NCI-H2081 (cell line): Measurements from ENCODE around the gene MAPT.

Experiments
- DNase-seq, 2 experiments: peaks; one replicate each; lab custom pipeline; 2025; lab: John Stamatoyannopoulos, UW

Gene MAPT

DNA sequence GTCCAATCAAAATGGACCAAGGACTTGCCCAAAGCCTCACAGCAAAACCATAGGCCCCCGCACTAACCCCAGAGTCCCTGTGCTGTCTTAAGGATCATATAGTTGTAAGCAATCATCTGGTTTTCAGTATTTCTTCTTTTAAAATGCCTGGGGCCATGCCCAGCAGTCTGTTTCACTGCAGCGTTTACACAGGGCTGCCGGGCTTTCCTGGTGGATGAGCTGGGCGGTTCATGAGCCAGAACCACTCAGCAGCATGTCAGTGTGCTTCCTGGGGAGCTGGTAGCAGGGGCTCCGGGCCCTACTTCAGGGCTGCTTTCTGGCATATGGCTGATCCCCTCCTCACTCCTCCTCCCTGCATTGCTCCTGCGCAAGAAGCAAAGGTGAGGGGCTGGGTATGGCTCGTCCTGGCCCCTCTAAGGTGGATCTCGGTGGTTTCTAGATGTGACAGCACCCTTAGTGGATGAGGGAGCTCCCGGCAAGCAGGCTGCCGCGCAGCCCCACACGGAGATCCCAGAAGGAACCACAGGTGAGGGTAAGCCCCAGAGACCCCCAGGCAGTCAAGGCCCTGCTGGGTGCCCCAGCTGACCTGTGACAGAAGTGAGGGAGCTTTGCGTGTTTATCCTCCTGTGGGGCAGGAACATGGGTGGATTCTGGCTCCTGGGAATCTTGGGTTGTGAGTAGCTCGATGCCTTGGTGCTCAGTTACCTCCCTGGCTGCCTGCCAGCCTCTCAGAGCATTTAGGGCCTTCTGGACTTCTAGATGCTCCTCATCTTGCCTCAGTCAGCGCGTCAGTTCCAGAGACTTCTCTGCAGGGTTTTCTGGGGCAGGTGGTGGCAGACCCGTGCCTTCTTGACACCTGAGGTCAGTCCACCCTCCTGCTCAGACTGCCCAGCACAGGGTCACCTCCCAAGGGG is 79.8 kb downstream of the MAPT start:
- peak in 1 of 2 experiments; percentile 37 for DNase-seq

DNA sequence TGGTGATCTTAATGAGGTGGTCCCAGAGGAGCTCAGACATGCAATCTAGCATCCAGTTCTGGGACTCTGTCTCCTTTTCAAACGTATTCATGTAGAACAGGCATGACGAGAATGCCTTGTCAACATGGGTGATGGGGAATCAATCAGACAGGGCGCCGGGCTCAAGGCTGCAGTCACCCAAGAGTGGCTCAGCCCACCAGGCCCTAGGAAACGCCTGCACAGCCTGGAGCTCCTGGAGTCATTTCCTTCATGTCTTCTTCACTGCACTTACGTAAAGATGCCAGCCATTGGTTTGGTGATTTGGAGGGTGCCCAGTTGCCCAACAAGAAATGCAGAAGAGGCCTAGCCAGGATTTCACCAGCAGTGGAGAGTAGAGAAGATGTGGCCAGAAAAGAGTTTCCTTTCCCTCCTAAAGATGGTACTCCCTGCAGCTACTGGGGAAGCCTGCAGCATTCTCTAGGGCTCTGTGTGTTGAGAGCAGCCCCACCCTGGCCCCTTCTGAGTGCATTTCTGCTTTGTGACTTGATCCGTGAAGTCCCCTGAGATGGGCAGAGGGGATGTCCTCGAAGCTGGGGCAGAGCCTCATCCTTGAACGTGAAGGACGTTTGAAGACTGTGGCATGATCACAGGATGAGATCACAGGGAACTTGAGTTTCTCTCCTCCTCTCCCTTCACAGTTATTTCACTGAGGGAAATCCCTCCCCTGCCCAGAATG is 80.7 kb downstream of the MAPT start:
- DNase-seq = no peak

DNA sequence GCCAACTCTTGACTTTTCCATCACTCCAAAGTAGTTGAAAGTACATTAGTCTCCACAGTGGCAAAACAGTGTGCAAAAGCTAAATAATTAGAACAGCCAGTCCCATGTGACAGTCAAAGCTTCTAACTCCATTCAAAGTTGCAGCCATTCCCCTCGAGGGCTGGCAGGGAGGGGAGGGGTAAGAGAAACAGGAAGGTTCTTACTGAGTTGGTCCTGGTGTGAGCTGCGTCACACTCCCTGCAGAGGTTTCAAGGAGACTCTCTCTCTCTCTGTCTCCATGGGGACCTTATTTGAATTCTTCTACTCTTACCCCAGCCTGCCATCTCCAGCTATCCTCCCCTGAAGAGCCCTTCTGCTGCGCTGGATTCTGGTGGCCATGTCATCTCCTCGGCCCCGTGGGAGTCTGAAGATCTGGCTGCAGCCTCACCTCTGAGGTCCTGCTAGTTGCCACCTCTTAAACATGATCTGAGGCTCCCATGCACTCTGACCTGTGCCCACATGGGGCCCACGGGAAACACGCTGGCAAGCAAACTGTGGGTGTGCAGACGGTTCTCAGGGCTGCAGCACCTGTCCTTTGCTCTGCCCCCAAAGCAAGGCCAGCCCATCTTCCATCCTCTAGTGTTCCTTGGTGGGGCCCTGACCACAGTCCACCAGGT is 81.4 kb downstream of the MAPT start:
- DNase-seq = no peak

DNA sequence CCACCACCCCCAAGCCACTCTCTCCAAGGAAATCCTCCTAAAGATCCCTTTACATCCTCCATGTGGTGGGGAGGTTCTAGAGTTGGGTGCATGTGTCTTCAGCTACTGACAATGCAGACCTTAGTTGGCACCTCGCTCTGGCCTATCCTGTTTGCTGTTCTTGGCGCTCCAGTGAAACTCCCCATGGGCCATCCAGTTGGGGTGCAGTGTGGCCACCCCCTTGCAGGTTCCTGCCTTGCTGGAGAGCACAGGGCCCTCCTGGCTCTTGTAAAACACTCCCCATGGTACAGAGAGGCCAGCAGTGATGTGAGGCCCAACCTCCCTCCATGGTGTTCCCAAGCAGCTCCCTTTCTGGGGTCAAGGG is 82.0 kb downstream of the MAPT start:
- no peak for DNase-seq

DNA sequence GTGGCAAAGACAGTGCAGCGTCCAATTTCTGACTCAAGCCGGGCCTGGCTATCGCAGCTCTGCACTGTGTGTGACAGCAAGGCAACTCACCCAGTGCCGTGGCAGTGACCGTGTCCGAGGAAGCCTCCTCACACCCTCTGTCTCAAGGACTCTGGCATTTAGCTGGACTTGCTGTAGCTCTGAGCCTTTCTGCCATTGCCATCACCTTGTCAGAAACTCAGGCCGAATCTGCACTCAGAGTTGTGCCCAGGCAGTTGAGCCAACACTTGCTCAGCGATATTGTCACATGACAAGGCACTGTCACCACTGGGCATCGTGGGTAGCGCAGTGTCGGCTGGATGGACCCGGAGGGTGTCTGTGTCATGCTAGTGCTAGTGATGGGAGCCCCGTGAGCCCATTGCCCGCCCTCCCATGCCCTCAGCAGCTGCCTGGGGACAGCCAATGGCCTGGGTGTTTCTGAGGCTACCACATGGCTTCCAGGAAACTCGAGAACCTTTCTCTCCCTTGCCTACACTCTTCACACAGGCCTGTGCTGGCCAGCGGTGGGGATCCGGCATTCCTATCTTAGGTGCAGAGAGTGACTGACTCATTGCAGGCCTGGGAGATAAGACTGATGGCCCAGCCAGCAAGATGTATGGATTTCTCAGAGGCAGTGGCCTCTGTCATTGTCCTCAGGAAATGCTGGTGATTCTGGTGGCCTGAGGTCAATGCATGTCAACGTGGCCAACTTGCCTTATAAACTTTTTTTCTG is 82.6 kb downstream of the MAPT start:
- DNase-seq = no peak

DNA sequence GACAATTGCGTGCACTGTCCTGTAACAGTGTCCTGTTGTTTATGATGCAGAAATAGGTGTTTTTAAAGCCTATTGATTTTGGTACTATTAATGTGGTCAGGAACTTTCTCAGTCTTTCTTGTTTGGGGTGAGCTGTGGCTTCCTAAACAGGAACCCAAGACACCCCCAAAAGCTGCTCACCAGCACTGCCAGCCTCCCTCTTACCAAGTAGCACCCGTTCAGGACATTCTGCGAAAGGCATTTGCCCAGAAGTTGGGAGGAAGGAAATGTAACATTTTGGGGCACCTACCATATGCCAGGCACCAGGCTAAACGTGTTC is 83.1 kb downstream of the MAPT start:
- DNase-seq = no peak

DNA sequence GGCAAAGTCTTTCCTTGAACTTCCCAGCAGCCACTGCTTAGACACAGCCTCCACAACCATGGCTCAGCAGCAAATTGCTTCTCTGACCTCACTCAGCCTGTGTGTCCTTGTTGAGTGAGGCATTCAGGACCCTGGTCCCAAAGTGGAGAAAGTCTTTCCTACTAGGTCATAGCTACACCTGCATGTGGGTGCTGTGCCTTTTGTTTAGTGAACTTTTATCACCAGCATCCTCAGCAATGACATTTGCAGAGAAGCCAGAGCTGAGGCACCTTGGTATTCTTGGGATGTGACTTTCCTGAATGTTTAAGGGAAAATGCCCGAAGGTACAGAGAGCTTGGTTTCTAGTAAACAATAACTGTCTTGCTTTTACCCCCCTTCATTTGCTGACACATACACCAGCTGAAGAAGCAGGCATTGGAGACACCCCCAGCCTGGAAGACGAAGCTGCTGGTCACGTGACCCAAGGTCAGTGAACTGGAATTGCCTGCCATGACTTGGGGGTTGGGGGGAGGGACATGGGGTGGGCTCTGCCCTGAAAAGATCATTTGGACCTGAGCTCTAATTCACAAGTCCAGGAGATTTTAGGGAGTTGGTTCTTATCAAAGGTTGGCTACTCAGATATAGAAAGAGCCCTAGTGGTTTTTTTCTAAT is 83.7 kb downstream of the MAPT start:
- no peak for DNase-seq

DNA sequence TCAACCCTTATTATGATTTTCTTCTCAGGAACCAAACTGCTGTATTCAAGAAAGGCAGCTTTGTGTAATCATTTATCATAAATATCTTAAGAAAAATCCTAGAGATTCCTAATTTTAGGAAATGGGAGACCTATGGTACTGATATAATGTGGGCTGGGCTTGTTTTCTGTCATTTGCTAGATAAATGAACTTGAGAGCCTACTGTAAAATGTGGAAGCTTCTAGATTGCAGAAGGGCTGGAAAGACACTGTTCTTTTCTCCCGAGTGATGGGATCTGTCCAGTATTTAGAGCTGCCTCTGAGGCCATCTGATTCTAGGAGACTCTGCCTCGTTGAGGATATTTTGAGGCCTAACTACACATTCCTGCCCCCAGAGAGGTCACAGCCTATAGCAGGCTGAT is 84.8 kb downstream of the MAPT start:
- no peak for DNase-seq

DNA sequence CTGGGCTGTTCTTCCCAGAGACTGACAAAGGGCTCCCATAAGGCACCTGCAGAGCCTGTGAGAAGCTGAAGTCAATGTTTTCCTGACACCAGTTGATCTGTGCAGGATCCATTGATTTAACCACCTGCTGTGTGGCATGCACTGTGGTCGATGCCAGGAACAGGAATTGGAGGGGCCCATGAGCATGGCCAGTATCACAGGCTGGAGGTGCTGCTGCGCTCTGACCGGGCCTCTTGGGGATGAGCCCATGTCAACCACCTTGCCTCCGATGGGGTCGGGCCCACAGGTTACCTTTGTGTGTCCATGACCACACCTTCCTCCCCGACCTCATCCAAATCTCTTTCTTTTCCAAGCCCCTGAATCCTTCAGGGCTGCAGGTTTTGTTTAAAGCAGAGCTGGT is 86.5 kb downstream of the MAPT start:
- no peak for DNase-seq

DNA sequence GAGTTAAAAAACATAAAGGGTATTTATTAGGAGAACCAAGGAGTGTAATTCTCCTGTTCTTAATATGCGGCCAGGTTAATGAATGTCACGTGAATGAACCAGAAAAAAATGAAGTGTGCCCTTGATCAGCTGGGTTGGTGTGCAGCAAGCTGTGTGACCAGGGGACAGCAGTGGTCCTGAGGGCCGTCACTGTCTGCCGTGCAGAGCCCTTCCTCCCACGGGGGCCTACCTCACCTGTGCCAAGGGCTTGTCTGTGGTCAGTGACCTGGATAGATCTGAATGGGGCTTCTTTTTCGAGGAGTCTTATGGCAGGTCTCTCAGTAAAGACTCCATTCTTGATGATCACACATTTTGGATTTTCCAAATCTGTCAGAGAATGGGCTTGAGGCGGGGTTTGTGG is 87.0 kb downstream of the MAPT start:
- no peak for DNase-seq

DNA sequence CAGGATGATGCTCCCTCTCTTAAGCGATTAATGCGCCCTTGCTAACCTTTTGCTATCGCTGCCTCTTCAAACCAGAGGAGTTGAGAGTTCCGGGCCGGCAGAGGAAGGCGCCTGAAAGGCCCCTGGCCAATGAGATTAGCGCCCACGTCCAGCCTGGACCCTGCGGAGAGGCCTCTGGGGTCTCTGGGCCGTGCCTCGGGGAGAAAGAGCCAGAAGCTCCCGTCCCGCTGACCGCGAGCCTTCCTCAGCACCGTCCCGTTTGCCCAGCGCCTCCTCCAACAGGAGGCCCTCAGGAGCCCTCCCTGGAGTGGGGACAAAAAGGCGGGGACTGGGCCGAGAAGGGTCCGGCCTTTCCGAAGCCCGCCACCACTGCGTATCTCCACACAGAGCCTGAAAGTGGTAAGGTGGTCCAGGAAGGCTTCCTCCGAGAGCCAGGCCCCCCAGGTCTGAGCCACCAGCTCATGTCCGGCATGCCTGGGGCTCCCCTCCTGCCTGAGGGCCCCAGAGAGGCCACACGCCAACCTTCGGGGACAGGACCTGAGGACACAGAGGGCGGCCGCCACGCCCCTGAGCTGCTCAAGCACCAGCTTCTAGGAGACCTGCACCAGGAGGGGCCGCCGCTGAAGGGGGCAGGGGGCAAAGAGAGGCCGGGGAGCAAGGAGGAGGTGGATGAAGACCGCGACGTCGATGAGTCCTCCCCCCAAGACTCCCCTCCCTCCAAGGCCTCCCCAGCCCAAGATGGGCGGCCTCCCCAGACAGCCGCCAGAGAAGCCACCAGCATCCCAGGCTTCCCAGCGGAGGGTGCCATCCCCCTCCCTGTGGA is 88.6 kb downstream of the MAPT start:
- DNase-seq = no peak

DNA sequence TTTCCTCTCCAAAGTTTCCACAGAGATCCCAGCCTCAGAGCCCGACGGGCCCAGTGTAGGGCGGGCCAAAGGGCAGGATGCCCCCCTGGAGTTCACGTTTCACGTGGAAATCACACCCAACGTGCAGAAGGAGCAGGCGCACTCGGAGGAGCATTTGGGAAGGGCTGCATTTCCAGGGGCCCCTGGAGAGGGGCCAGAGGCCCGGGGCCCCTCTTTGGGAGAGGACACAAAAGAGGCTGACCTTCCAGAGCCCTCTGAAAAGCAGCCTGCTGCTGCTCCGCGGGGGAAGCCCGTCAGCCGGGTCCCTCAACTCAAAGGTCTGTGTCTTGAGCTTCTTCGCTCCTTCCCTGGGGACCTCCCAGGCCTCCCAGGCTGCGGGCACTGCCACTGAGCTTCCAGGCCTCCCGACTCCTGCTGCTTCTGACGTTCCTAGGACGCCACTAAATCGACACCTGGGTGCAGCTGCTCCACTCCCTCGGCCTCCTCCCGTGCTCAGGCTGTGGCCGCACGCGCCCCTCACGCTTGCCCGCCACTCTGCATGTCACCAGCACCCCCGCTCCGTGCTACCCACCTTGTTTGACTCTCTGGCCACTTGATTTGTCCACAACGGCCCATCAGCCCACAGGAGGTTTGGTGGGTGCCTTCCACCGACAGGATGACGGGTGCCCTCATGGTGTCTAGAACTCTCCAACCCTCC is 89.4 kb downstream of the MAPT start:
- no peak for DNase-seq

DNA sequence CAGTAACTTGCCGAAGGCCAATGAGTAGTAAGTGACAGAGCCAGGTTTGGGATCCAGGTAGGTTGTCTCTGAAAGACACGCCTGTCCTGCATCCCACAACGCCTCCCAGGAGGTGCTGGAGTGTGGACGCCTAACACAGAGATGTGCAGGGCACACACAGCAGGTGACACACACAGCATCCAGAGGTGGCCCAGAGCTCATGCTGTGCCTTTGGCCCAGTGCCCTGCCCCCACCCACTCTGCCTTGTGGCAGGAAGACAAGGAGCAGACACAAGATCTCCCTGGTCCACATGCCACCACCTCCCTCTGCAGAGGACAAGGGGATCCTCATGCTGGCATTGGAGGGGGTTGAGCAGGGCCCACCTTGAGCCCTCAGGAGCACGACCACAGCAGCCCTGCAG is 90.0 kb downstream of the MAPT start:
- no peak for DNase-seq

DNA sequence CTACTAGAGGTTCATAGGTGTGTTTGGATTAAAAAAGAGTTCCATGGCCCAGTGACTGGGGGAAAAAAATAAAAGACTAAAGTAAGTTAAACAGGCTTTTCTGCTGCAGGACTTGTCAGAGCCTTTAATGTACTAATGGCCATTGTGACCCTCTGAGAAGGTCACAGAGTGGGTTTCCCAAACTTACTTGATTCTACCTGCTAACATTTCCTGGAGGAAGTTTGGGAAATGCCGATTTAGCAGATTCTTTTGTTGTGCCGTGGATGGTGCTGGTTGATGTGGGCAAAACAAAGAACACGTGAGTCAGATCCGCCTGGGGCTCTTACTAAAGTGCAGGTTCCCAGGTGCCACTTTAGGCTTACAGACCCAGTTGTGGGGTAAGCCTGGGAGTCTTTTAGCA is 91.1 kb downstream of the MAPT start:
- no peak for DNase-seq

DNA sequence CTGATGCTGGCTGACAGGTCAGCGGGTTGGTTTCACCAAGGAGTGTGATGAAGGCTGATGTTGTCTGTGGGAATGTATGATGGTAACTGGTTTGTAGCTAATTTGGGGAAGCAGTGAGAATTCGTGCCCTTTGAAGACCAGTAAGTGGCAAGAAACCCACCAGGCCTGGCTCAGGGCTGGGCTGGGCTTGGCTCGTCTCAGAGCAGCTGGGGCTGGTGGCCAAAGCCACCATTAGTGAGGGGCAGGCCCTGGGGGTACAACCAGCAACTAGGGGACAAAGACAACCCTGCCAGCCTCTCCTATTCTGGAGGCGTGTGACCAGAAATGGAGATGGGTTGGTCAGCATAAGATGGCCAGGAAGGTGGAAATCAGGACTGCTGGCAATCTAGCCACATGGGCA is 91.7 kb downstream of the MAPT start:
- DNase-seq = no peak

DNA sequence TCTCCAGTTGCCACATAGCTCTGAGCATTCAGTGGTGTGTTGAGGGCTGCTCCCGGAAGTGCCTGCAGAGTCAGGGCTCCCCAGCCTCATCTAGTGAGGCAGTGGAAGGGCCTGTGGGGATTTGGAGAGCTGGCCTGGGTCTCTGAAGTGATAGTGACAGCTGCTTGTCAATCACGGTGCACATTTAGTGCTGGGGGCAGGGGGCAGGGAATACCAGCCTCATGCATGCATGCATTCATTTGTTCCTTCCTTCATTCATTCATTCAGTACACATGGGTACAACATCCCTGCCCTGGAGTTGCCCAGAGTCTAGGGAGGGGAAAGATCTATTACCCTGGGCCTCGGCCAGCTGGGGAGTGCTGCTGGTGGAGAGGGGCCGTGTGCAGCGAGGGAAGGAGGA is 93.4 kb downstream of the MAPT start:
- no peak for DNase-seq

DNA sequence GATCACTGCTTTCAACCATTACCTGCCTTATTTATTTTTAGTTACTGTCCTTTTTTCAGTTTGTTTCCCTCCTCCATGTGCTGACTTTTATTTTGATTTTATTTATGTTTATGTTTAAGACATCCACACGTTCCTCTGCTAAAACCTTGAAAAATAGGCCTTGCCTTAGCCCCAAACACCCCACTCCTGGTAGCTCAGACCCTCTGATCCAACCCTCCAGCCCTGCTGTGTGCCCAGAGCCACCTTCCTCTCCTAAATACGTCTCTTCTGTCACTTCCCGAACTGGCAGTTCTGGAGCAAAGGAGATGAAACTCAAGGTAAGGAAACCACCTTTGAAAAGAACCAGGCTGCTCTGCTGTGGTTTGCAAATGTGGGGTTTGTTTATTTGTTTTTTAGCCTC is 95.4 kb downstream of the MAPT start:
- no peak for DNase-seq

DNA sequence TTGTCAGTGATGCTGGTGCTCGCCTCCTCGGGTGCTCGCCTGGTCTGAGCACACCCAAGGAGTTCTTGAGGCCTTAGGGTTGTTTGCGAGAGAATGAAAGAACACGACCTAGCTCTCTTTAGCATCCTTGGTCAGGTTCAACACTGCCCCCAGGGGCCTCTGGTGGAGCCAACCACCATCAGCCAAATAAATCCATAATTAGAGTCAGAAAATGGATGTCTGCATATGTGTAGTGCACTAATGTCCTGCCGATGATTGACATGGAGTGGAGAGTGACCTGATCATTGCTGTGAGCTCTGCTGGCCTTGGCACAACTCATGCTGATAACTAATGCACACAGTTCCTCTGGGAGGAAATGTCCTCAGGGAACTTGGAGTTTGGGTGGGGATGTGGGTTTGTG is 96.5 kb downstream of the MAPT start:
- no peak for DNase-seq

DNA sequence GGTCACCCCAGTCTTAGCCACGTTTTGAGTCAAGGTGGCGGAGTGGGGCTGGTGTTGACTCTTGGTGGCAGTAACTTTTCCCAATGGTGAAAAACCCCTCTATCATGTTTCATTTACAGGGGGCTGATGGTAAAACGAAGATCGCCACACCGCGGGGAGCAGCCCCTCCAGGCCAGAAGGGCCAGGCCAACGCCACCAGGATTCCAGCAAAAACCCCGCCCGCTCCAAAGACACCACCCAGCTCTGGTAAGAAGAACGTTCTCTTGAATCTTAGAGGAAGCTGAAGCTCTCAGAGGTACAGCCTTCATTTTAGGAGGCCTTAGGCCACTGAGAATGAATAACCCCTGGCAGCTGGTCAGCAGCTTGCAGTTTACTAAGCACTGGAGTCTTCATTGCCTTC is 97.0 kb downstream of the MAPT start:
- no peak for DNase-seq

DNA sequence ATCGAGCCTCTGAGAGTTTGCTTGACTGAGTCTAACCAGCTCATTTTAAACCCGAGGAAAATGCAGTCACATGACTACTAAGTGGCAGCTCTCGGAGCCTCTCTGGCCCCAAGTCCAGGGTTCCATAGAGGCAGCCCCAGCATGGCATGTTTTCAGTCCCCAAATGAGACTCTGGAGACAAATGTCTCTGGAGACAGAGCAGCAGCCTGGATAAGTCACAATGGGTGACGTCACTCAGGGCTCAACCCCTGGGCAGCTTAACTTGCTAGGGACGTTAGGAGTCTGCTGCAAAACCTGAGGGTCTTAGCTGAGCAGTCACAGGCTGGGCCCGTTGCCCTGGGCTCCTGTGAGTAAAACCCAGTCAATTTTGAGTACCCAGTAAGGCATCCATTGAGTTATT is 97.8 kb downstream of the MAPT start:
- no peak for DNase-seq

DNA sequence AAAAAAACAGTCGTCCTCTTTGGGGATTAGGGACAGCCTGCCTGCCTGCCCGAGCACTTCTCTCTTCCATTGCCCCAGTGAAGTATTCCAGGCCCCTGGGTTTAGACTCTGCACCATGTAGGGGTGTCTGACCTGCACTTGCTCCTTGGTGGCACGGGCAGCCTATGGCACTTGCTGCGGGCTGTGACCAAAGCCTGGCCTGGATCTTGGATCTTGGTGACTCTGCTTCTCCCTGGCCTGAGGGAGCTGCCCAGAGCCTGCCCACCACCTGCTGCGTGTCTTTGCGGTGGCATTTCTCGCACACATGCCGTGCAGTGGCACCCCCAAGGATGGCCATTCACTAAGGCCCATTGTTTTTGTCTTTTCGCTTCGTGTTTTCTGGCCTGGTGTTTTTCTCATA is 98.5 kb downstream of the MAPT start:
- no peak for DNase-seq
